ENCODE results near the gene CACNB1.
"Not testable (repeated sequence)": the region's sequence is repeated elsewhere in the genome, so short reads cannot be mapped to it uniquely, and the experiment has no call there.

CACNB1 gene

DNA sequence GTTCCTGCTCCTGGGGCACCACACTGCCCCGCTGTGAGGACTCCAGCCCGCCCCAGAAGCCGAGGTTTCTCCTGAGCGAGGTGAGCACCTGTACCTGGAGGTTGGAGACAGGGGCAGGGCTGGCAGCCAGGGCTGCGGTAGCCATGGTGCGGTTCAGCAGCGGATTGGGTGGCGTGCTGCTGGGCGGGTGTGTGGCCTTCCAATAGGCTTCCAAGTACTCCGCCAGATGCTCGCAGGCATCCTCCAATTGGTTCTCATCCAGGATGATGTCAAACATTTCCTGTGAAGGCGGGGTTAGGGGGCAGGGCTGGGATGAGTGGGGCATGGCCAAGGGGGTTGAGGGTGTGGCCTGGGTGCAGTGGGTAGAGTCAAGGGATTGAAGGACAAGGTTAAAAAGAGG is 20.2 kb downstream of the CACNB1 start:
- DNase-seq (ENCODE audit: low read depth in 4 of 4, low spot score in 1 of 4) = no peak

DNA sequence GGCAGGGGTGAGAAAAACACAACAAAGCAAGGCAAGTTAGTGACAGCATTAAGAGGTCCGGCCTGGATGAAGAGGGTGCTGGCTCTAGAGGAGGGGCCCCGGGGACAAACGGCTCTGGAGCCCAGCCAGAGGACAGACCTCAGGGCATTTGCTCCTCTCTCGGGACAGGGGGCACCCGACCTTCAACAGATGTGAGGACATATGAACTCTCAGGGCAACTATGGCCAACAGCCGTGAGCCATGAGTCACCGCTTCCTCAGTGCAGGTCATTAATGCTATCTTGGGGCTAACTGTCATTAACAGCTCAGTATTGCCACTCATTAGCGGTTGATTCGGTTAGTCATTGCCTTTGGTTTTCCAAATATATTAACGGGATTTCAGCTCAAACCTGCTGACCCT is 21.8 kb downstream of the CACNB1 start:
- DNase-seq (ENCODE audit: low read depth in 4 of 4, low spot score in 1 of 4) = no peak

DNA sequence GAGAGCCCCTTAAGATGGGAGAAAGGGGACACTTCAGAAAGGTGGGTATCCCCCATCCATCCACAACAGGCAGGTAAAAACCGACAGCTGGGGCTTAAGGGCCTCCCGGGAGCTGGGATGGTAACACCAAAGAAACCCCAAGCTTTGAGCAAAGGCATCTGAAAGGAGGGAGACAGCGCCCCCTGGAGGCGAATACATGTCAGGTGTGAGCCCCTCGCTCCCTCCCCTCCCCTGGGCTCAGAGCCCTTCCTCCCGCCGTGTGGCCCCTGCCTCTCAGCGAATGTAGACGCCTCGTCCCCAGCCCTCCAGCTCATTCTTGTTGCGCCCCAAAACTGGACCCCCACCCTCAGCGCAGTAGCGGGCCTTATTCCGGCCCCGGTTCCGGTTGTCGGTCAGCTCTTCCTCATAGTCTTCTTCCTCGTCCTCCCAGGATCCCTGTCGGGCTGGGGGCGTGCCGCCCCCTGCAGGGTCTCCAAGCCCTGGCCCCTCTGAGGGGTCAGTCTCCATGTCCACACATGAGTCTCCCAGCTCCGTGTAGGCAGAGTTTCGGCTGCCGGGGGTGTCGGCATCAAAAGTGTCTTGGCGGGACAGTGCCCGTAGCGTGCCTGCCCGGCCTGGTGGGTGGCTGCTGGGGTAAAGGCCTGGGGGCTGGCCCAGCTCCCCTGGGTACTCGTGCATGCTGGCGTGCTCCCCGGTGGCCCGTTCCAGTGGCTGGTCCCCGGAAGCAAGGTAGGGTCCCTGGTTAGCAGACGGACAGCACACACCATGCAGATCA is 22.4 kb downstream of the CACNB1 start:
- DNase-seq (ENCODE audit: low read depth in 4 of 4, low spot score in 1 of 4) = peak; percentile 61 to 65 (median 64)

DNA sequence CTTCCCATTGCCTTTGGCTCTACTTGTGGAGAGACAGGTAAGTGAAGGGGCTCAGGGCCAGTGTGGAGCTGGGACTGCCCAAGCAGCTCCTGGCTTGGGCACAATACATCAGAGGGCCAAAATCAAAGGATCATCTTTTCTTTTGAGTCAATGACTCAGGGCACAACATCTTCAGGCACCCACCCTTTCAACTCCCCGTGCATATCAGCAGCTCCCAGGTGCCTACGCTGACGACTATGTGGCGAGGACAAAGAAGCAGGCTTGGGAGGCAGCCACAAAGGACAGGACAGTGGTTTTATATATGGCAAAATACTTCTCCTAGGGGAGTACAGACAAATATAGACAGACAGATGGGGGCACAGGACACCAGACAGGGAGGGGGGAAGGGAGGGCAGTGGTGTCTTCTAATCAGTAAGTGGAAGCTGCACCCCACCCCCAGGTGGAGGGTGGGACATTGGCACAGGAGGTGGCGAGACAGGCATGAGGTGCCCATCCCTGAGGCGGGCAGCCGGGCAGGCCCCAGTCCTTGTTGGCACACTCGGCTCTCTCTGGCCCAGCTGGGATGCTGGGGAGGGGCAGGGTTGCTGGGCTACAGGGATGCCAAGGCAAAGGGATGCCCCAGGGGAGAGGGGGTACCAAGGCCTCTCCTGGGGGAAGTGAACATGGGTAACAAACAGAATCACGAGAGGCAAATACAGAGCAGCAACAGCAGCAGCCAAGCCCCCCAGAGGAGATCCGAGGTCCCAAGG is 23.8 kb downstream of the CACNB1 start:
- DNase-seq (ENCODE audit: low read depth in 4 of 4, low spot score in 1 of 4) = no peak

DNA sequence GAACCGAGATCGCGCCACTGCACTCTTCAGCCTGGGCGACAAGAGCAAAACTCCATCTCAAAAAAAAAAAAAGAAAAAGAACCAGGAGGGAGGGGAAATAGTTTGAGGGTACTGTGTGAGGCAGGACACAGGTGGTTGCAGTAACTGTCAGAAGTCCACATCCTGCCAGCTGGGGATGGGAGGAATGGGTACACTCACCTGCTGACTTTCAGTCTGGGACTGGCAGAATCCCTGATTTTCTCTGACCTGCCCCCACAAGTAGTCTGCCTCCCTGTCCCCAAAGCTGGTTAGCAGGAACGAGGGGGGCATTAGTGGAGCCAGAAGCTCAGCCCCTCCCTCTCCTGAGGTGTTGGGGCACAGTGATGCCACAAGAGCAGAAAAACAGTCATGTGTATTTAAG is 24.4 kb downstream of the CACNB1 start:
- no peak for DNase-seq (ENCODE audit: low read depth in 4 of 4, low spot score in 1 of 4)

DNA sequence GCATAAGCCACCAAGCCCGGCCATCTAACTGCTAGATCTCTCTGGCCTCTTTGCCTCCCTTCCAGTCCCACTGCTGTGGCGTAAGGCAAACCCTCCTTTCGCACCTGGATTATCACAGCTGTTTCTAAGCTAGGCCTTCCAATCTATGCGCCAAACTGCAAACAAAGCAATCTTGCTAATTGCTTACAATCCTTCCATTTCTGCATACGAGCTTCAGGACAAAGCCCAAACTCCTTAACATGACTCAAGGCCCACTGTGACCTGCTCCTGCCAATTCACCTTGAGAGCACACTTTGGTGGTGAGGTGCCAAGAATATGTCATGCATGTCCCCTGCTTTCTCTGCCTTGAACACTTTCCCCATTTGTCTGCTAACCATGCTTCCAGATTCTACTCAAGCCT is 25.5 kb downstream of the CACNB1 start:
- DNase-seq (ENCODE audit: low read depth in 4 of 4, low spot score in 1 of 4) = no peak

DNA sequence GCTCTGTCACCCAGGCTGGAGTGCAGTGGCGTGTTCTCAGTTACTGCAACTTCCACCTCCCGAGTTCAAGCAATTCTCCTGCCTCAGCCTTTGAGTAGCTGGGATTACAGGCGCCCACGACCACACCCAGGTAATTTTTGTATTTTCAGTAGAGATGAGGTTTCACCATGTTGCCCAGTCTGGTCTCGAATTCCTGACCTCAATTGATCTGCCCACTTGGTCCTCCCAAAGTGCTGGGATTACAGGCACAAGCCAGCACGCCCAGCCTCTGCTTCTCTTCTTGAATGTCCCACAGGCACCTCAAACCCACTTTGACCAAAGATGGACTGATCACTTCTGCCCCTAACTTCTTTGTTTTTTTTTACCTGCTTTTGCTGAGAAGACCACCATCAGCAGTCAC is 26.9 kb downstream of the CACNB1 start:
- no peak for DNase-seq (ENCODE audit: low read depth in 4 of 4, low spot score in 1 of 4)

DNA sequence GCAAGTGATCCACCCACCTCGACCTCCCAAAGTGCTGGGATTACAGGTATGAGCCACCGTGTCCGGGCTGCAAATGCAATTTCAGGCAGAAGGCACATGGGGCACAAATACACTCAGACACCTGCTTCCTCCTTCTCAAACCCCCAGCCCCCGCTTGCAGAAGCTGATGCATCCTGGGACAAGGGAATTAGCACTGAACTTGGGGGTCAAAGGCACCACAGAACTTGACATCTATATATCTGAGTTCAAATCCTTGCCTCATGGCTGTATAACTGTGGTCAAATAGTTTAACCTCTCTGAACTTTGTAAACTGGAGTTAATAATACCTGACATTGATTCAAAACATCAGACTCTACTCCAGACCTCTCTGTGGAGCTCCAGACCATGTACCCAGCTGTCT is 27.4 kb downstream of the CACNB1 start:
- no peak for DNase-seq (ENCODE audit: low read depth in 4 of 4, low spot score in 1 of 4)

DNA sequence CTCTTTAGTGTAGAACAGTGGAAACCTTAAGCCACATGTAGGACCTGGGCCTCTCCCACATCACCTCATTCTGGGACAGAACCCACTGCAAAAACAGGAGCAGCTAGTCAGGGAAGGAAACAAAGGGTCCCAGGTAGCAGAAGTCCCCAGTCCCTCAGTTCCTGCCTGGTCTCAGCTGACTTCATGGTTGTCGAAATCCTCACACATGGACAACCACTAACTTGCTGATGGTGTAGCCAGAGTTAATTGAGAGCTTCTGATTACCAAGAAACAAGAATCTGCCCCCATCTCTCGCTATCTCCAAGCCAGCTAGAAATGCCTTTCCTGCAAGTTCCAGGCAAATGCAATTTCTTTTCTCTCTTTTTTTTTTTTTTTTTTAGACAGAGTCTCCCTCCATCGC is 28.0 kb downstream of the CACNB1 start:
- DNase-seq (ENCODE audit: low read depth in 4 of 4, low spot score in 1 of 4) = no peak

DNA sequence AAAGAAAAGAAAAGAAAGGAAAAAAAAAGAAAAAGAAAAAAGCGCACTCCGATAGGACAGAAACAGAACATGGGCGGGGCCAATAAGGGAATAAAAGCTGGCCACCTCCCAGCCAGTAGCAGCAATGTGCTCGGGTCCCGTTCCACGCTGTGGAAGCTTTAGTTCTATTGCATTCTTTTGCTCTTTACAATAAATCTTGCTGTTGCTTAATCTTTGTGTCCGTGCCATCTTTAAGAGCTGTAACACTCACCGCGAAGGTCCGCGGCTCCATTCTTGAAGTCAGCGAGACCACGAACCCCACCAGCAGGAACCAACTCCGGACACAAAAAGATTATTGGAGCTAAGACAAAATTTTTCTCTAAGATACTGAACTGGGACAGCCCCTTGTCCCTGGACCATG is 28.4 kb downstream of the CACNB1 start:
- no peak for DNase-seq (ENCODE audit: low read depth in 4 of 4, low spot score in 1 of 4)

DNA sequence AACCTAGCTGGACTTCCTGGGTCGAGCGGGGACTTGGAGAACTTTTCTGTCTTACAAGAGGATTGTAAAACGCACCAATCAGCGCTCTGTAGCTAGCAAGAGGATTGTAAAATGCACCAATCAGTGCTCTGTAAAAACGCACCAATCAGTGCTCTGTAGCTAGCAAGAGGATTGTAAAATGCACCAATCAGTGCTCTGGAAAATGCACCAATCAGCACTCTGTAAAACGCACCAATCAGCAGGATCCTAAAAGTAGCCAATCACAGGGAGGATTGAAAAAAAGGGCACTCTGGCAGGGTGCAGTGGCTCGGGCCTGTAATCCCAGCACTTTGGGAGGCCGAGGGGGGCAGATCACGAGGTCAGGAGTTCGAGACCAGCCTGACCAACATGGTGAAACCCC is 29.0 kb downstream of the CACNB1 start:
- DNase-seq (ENCODE audit: low read depth in 4 of 4, low spot score in 1 of 4) = not testable (repeated sequence)

DNA sequence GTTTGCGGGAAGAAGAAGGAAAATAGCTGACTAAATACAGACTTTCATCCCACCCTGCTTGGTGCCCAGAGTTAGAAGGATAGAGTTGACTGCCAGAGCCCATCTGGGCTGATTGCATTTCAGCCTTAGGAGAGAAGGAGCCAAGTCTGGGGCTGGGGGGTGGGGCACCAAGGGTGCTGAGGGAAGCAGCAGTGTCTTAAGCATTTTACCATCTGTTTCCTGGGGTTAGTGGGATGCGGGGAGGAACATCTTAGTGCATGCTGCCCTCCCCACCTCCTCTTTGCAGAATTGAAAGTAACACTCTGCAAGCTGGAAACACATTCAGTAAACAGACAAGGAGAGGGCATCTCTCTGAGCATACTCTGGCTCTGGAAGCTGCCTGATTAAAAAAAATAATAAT is 30.0 kb downstream of the CACNB1 start:
- no peak for DNase-seq (ENCODE audit: low read depth in 4 of 4, low spot score in 1 of 4)

DNA sequence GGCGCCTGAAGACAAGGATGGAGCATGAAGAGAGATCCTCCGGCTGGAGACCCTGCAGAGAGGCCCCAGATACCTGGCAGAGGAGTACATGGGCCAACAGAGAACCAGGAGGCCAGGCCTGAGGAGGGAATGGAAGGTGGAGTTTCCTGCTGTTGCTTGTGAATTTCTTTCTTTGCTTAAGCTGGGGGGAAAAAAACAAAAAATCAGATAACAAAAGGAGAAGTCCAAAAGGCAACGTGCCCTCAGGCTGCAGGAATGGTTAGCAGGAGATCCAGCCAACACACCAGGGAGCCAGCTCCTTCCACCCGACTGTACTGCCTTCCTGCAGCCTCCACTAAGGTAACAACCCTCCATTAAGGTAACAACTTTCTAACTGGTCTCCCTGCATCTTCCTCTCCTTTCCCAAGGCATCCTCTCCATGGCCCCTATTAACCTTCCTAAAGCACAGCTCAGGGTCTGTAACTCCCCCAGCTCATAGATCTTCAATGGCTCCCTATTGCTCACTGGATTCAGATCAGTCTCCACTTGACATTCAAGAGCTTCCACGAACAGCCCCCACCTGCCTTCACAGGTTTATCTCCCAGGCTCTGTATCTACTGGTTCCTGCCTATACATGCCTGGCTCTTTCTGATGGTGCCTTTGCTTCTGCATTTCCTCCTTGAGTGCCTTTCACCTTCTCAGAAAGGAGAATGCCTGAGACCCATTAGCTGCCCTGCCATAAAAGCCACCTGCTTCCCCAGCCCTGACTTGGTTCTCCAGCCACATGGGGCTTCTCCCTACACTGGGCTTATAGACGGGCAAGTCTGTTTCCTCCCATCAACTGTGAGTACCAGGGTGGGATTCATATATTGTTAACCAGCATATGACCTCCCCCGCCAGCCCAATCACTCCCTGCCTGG is 30.8 kb downstream of the CACNB1 start:
- no peak for DNase-seq (ENCODE audit: low read depth in 4 of 4, low spot score in 1 of 4)

DNA sequence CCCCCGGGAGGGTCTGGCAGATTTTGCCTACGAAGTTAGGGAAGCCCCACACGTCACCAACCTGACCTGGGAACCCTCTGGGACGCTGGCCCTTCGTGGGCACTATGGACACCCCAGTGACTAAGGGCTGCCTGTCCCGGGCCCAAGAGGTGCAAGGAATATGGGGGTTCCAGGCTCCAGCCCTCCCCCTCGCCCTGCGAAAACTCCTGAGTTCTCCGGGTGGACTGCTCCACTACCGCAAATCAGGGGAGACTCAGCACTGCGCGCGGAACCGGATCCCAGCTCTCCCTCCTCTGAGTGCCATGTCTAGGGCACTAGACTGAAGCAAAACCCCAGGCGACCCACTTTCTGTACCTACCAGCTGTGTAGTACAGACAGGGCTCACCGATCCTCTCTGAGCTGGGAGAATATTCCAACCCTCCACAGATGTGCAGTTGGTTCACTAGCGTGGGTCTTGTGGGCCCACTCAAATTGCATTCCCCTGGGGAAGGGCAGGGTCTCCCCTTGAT is 31.6 kb downstream of the CACNB1 start, which contains the start of gene ARL5C:
TSS of gene ARL5C (minus strand) at position 321 of the 509 bp plus-strand sequence. CDS start 401 bp downstream, outside the sequence.
- no peak for DNase-seq (ENCODE audit: low read depth in 4 of 4, low spot score in 1 of 4)

DNA sequence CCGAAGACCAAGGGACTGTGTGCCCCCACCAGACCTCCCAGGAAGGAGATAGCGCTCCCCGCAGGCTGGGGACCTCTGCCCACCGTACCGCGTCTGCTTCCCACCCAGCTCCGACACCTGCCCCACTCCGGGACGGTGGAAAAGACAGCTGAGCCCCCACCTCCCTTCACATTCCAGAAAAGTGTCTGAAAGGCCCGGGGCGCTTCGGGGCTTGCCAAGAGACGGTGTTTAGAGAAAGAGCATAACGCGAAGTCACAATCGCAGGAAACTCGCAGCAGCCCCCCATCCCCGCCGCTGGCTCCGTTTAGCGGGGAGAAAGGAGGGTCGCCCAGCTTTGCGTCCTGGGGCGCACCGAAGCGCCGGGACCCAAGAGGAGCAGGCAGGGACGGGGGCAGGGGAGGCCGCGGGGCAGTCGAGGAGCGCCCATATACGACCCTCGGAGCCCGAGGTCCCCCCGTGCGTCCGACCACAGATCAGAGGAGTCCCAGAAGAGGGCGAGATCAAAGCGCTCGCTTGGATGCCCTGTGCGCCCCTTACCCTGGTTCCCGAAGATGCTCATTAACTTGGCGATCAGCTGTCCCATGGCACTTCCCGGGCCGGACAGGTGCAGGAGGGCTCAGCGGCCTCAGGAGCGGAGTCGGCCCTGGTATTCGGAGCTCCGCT is 32.2 kb downstream of the CACNB1 start:
- no peak for DNase-seq (ENCODE audit: low read depth in 4 of 4, low spot score in 1 of 4)

DNA sequence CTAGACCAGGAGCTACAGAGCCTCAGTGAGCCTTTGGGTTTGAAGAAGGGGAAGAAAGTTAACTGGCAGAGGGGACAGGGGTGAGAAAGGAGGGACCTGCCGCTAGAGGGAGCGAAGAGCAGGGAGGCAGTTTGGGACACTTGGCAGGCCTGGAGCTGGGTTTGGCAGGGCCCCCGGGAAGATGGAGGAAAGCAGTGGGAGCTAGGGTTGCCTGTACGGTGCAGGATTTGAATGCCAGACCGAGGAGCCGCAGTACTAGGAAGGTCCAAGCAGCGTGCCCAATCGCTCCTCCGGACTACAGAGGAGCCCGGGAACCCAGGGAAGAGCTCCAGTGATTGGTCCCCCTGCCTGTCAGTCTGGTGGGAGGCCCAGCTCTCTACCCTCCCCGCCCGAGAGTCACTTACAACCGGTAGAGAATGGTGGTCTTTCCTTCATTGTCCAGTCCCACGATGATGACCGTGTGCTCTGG is 32.8 kb downstream of the CACNB1 start:
- DNase-seq (ENCODE audit: low read depth in 4 of 4, low spot score in 1 of 4) = peak; percentile 53 to 63 (median 58)

DNA sequence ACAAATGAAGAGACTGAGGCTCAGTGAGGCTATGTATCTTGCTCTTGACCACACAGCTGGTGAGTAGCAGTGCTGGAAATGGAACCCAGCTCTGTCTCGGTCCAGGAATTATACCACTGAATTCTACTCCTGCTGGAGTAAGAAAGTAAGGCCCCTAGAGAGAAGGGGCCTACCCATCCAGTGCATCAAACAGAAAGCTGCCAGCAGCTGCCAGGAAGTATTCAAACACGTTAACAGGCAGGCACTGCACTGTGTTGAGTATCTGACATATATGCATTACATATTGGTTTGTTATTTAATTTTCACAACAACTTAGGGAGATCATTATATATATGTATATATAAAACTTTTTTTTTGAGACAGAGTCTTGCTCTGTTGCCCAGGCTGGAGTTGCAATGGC is 35.5 kb downstream of the CACNB1 start:
- no peak for DNase-seq (ENCODE audit: low read depth in 4 of 4, low spot score in 1 of 4)

DNA sequence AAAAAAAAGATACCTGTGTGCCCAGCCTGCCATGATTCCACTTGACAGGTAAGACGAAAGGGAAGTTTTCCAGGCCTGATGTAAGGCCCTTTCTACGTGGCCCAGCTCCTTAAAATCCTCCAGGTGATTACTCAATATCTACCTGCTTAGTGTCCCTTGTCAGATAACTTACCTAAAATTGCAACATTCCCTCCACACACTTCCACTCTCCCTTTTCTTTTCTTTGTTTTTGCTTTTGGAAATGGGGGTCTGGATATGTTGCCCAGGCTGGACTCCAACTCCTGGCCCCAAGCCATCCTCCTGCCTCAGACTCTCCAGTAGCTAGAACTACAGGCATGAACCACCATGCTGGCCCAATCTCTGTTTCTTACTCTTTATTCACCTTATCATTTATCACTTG is 38.8 kb downstream of the CACNB1 start:
- no peak for DNase-seq (ENCODE audit: low read depth in 4 of 4, low spot score in 1 of 4)

DNA sequence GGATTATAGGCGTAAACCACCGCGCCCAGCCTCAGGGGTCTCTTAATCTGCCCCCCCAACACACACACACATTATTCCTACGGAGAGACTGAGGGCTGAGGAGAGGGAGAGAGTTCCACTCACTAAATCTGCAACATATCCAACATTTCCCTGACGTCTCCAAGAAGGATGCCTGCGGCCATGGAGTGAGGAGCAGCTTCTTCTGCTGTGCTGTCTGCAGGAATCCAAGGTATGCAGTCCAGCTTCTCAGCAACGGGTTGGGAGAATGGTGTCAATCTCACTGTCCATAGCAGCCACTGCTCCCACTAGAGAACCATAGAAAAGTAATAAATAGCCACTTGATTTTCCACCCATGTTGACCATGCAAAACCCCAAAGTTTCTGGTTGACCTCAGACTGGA is 41.0 kb downstream of the CACNB1 start:
- no peak for DNase-seq (ENCODE audit: low read depth in 4 of 4, low spot score in 1 of 4)

DNA sequence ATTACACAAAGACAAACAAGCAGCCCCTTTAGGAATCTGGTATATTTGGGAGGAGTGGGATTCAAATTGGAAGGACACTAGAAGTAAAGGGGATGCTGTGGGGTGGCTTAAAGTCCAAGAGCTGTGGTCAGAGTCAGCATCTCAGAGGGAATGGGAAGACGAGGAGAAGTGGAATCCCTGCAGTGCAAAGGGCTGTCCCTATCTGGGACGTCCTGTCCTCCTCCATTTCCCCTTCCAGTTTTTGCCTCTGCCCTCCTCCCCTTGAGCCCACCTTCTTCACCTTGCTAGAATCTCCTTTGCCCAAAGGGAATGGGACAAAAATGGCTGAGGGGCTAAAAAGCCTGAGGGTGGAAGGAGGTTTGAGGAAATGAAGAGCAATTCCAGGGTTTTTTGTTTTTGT is 41.8 kb downstream of the CACNB1 start:
- no peak for DNase-seq (ENCODE audit: low read depth in 4 of 4, low spot score in 1 of 4)

DNA sequence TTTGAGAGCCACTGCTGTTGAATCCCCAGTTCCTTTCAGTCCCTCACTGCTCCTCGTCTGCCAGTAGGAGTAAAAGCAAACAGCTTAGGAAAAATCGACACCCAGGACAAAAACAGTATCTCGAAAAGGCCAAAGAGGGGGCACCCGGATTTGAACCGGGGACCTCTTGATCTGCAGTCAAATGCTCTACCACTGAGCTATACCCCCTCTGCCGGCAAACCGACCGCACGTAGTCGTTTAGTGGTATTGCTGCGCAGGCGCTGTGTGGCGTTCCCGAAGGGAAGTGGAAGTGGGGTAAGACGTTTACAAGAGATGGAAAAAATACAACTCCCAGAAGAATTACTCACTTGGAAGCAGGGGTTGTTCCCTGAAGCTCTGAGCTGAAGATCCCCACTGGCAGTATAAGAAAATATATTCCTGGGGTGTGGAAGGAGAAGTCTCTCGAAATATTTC is 43.8 kb downstream of the CACNB1 start:
- DNase-seq (ENCODE audit: low read depth in 4 of 4, low spot score in 1 of 4) = peak; percentile 86 to 98 (median 90)

Measured in stimulated activated CD4-positive, alpha-beta T cell treated with anti-CD3 and anti-CD28 coated beads, Interleukin-1b, Interleukin-23, amount 100 ng/mL, for 24 hours (primary cell).